Cardiac fibroblast (primary cell): Measurements from ENCODE around the gene GMEB1.
"Not testable (repeated sequence)": the region's sequence is repeated elsewhere in the genome, so short reads cannot be mapped to it uniquely, and the experiment has no call there.

Source experiments
- DNase-seq, 2 donors: peaks; one replicate each; pipeline versions ENCODE4 v3.0.0 to v3.0.0-alpha.2; 2010; ENCODE audit warnings: low read depth in 2 of 2
- H3K4me3 ChIP-seq, 2 donors: replicated peaks in 1 of 2; 1 replicate in 1 of 2; 2 replicates in 1 of 2; pipeline ENCODE4 v1.5.1; 2011; ENCODE audit warnings: low read depth in 2 of 2, low read length in 2 of 2, mild to moderate bottlenecking in 2 of 2, moderate library complexity in 1 of 2
- CTCF ChIP-seq: IDR thresholded peaks from one replicate; pipeline ENCODE4 v1.5.1; 2011; ENCODE audit warnings: low read depth, mild to moderate bottlenecking, low read length, inconsistent platforms

GMEB1 gene

DNA sequence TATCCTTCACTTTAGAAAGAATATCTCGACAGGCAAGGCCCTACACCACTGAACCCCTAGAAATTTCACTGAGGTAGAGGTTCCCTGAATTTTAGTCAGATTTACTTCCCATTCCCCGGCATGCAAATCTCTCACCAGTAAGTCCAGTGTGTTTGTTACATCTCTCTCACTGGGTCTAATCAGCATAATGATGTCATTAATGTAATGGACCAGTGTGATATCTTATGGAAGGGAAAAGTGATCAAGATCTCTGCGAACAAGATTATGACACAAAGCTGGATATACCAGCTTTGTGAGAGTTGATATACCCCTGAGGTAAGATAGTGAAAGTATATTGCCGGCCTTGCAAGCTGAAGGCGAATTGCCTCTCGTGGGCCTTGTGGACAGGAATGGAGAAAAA, 12.2 kb upstream of the GMEB1 start:
- H3K4me3 ChIP-seq = no peak overlapping the region
- DNase-seq = no peak
- no peak for TF ChIP-seq CTCF

DNA sequence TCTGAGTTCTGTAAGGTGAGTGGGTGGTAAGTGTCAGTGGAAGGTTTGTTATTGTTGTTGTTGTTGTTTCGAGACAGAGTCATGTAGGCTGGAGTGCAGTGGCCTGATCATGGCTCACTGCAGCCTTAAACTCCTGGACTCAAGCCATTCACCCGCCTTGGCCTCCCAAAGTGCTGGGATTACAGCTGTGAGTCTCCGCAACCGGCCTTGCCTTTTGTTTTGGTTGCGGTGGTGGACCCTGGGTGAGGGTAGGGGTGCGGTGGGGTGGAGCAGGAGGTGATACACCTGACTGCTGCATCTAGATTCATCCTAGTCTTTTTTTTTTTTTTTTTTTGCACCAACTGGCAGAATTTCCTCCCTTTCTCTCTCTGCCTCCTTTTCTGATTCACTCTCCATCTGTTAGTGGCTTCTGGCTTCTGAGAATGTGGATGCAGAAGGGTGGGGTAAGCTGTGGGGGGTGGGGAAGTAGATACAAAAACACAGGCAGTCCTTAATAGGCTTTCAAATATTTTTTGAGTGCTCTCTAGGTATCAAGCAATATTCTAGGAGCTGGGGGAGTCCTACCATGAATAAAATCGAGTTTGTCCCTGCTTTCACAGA, 4.6 kb upstream of the GMEB1 start:
- TF ChIP-seq CTCF = no peak
- H3K4me3 ChIP-seq = no peak overlapping the region
- DNase-seq = no peak

DNA sequence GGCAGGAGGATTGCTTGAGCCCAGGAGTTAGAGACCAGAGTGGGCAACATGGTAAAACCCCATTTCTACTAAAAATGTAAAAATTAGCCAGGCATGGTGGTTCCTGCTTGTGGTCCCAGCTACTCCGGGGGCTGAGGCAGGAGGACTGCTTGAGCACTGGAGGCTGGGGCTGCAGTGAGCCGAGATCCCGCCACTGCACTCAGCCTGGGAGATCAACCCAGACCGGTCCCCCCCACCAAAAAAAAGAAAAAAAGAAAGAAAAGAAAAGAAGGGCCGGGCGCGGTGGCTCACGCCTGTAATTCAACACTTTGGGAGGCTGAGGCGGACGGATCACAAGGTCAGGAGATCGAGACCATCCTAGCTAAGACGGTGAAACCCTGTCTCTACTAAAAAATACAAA, 1.8 kb upstream of the GMEB1 start:
- H3K4me3 ChIP-seq = no peak overlapping the region
- no peak for TF ChIP-seq CTCF

DNA sequence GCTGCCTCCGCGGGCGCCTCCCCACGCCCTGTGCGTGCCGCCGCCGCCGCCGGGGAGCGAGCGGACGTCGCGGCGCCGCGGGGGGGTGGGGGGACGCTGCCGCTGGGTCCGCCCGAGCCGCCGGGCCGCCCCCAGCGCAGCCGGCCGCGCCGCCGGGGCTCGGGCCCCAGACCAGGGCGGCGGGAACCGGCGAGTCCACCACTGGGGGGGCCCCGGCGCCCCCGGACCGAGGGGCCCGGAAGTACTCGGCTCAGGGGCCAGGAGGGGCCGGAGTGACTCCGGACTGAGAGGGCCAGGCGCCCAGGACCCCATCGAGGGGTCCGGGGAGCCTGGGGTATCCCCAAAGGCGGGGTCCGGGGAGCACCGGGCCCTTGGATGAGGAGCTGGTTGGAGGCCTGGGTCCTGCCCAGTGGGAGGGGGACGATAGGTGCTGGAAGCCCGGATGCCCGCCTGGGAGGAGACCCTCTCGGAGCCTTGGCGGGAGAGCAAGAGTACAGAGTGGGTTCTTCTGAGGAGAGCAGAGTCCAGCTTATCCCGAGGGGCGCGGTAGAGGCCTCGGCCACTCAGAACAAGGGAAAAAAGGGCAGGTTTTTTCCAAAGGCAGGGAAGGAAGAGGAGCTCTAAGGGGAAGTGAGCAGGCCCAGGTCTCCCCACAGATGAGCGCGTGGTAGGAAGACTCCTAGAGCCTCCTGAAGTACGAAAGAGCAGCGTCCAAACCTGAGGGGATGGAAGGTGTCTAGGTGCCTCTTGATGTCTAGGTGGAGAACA, 556 bp downstream of the GMEB1 start:
- peak overlapping the region; percentile 80 for H3K4me3 ChIP-seq
- peak; percentile 48 to 79 for DNase-seq
- TF ChIP-seq CTCF = no peak

More for the DNA sequence above, 1.8 kb upstream of the GMEB1 start:
- no peak for DNase-seq

DNA sequence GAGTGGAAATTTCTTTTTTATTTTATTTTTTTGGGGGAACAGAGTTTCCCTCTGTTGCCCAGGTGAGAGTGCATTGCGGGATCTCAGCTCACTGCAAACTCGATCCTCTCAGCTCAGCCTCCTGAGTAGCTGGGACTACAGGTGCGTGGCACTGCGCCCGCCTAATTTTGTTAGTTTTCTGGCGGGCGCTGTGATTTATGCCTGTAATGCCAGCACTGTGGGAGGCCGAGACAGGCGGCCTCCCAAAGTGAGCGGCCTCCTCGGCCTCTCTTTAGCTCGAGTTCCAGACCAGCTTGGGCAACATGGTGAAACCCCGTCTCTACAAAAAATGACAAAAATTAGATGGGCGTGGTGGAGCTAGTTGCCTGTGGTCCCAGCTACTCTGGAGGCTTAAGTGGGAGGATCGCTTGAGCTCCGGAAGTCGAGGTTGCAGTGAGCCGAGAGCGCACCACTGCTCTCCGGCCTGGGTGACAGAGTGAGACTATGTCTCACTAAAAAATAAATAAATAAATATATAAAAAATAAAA, 2.7 kb downstream of the GMEB1 start:
- no peak for TF ChIP-seq CTCF
- no peak overlapping the region for H3K4me3 ChIP-seq
- no peak for DNase-seq

DNA sequence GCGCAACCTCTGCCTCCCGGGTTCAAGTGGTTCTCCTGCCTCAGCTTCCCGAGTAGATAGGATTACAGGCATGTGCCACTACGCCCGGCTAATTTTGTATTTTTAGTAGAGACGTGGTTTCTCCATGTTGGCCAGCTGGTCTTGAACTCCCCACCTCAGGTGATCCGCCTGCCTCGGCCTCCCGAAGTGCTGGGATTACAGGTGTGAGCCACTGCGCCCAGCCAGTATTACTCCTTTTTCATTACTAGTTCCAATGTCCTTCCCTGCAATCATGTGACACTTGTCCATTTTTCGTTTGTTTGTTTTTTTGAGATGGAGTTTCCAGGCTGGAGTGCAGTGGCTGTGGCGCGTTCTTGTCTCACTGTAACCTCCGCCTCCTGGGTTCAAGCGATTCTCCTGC, 4.4 kb downstream of the GMEB1 start:
- DNase-seq, H3K4me3 ChIP-seq: not testable (repeated sequence)

DNA sequence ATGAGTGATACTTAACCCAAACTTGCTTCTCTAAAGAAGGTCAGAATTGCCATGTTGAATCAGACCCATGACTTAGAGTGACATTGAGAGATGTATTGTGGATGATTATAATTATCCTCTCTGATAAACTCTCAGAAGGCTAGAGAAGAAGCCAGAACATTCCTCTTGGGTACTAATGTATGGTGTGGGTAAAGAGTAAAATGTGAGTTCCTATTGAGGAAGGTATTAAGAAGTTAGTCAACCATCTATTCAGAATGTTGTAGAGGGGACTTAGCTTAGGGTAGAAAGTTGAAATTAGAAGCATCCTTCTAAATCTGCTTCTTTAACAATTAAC, 7.3 kb downstream of the GMEB1 start:
- TF ChIP-seq CTCF = no peak
- DNase-seq = no peak

More for the DNA sequence above, 7.3 kb downstream of the GMEB1 start:
- no peak overlapping the region for H3K4me3 ChIP-seq
